Measurements from ENCODE around the gene SIPA1L3. TPM values are rescaled to one million over a fixed set of nuclear protein-coding genes. Genes with fewer than 3 reads are reported as not detected.

SIPA1L3 gene
- total and polyA plus RNA-seq, 10 of the 15 experiments (the other 5 are each of a cell fraction or from before 2014, with no cell fraction given) = 0.24 to 66.2 (median 19.1) TPM

DNA sequence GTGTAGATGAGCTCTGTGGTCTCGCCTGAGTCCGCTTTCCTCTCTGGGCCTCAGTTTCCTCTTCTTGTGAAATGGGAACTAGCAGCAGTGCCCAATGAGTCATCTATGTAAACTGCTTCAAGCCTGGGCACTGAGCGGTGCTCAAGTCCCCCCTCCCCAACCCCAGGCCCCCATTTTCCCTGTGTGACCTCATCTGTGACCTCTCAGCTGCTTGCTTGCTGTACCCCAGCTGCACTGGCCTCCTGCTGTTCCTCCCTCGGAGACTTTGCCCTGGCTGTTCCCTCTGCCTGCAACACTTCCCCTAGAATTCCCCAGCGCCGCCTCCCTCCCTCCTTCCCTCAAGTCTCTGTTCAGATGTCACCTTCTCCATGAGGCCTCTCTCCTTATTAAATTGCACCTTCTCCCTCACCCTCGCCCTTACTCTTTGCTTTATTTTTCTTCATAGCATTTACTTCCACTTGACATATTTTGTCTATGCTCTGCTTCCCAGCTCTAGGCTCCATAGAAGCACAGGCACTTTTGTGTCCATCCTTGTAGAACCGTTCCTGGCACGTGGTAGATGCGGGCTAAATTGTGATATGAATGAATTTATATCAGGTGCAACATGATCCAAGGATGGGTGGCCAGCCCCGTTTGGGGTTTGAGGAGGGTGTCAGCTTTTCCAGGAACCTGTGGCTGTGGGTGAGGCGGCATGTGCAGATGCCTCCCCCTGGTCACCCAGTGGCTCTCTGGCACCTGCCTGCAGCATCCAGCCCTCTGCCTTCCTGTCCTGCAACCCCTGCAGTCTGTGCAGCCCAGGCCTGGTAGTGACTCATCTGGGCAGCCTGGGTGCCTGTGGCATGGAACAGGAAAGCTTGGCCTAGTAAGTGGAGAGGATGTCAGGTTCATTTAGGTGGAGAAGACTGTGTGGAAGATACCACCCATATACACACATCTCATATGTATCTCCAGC lies 26.3 kb downstream of the SIPA1L3 start:
- CTCF ChIA-PET = interaction anchor here (0.9 to 2.9 kb wide), 17 partner anchors 10 to 161 kb away, joined by 3 to 33 read pairs (median 6); partner anchors contain the start of genes SIPA1L3 and WDR87
- intact Hi-C loops (cut with micrococcal nuclease; ENCODE audit: unreplicated experiment) = no loop called here
- H3K4me2 ChIP-seq (ENCODE audit: control insufficient read depth, insufficient read depth) = peak overlapping the region; percentile 98

GRCh38 chr19:37933937-37934358 lies 26.9 kb downstream of the SIPA1L3 start:
- Histone ChIP-seq H2AFZ (ENCODE audit: control insufficient read depth, low read depth, low read length) (no peak overlapping the region), H3K36me3 (ENCODE audit: control insufficient read depth in 2 of 2, insufficient read depth in 2 of 2, low read length in 1 of 2) (peaks cover 2 to 17% of the 10 kb centered on the region in 2 experiments; a peak in 3 of 4 replicates), H3K4me3 (no peak overlapping the region), H3K9me3 (replicated peaks; ENCODE audit: control insufficient read depth, insufficient read depth, low read length) (peaks cover 31% of the 10 kb centered on the region), H4K20me1 (ENCODE audit: control insufficient read depth, insufficient read depth) (no peaks in the 10 kb centered on the region), H3K9ac (ENCODE audit: control insufficient read depth, insufficient read depth, low read length) (no peak overlapping the region), H3K27me3 (replicated peaks in 1 of 2; ENCODE audit: control insufficient read depth in 2 of 2, insufficient read depth in 2 of 2, low read length in 1 of 2) (no peaks in the 10 kb centered on the region), H3K4me2 (ENCODE audit: control insufficient read depth, insufficient read depth) (peak overlapping the region; percentile 98), H3K79me2 (ENCODE audit: control insufficient read depth, insufficient read depth, low read length) (peaks cover 86% of the 10 kb centered on the region), H3K27ac (ENCODE audit: control insufficient read depth, insufficient read depth) (no peak overlapping the region), H3K4me1 (ENCODE audit: control insufficient read depth, insufficient read depth, low read length) (peaks cover 29% of the 10 kb centered on the region)
- intact Hi-C loops (cut with micrococcal nuclease; ENCODE audit: unreplicated experiment) (no loop called here), in situ Hi-C loops (cut with MboI) (no loop called here)
- no peak for DNase-seq (ENCODE audit: low read depth, low spot score)
- CTCF ChIA-PET = interaction anchor here (1.0 to 1.7 kb wide), 5 partner anchors 13 to 53 kb away, joined by 3 to 6 read pairs (median 4); no protein-coding TSS in a partner anchor
- FAIRE-seq = no peak
- POLR2A ChIA-PET = interaction anchor here (0.5 to 3.5 kb wide), 5 partner anchors 10 to 45 kb away, joined by 4 to 23 read pairs (median 21); no protein-coding TSS in a partner anchor
- SMC1A ChIA-PET (ENCODE audit: uncharacterized antibody, unreplicated experiment) = interaction anchor here (0.5 to 4.2 kb wide), 9 partner anchors 15 to 113 kb away, joined by 3 to 46 read pairs (median 7); no protein-coding TSS in a partner anchor
- no peak for ATAC-seq
- RAD21 ChIA-PET (ENCODE audit: unreplicated experiment) = interaction anchor here (1.2 to 4.6 kb wide), 4 partner anchors 14 to 70 kb away, joined by 3 to 66 read pairs (median 24); partner anchors contain the start of genes SIPA1L3 and WDR87
- 96% methylated on average over 9 of the region's 9 CpGs for WGBS (ENCODE audit: insufficient coverage, insufficient replicate concordance, low lambda C conversion rate, missing lambda C conversion rate)
- BruUV-seq (replicated peaks) = TSS peak; percentile 6
- no peak for TF ChIP-seq CREB1 (IDR thresholded peaks at IDR 0.05; ENCODE audit: low read depth)
- no peak for TF ChIP-seq BACH1 (IDR thresholded peaks at IDR 0.05; ENCODE audit: borderline replicate concordance)
- TF ChIP-seq, protein P1, sequence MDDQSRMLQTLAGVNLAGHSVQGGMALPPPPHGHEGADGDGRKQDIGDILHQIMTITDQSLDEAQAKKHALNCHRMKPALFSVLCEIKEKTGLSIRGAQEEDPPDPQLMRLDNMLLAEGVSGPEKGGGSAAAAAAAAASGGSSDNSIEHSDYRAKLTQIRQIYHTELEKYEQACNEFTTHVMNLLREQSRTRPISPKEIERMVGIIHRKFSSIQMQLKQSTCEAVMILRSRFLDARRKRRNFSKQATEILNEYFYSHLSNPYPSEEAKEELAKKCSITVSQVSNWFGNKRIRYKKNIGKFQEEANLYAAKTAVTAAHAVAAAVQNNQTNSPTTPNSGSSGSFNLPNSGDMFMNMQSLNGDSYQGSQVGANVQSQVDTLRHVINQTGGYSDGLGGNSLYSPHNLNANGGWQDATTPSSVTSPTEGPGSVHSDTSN (IDR thresholded peaks at IDR 0.05; ENCODE audit: insufficient replicate concordance, low read depth, low read length) = no peak
- TF ChIP-seq BMI1 (IDR thresholded peaks at IDR 0.05; ENCODE audit: borderline replicate concordance) = no peak
- TF ChIP-seq SMARCA5 (IDR thresholded peaks at IDR 0.05) = no peak
- no peak for TF ChIP-seq CHD2 (IDR thresholded peaks at IDR 0.05; ENCODE audit: borderline replicate concordance, low read depth, low read length)
- TF ChIP-seq, protein P2, sequence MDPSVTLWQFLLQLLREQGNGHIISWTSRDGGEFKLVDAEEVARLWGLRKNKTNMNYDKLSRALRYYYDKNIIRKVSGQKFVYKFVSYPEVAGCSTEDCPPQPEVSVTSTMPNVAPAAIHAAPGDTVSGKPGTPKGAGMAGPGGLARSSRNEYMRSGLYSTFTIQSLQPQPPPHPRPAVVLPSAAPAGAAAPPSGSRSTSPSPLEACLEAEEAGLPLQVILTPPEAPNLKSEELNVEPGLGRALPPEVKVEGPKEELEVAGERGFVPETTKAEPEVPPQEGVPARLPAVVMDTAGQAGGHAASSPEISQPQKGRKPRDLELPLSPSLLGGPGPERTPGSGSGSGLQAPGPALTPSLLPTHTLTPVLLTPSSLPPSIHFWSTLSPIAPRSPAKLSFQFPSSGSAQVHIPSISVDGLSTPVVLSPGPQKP (IDR thresholded peaks at IDR 0.05; ENCODE audit: low read depth, low read length) = no peak
- TF ChIP-seq RAD51 (IDR thresholded peaks at IDR 0.05) = no peak
- no peak for TF ChIP-seq NFYB (IDR thresholded peaks at IDR 0.05; ENCODE audit: insufficient read depth, low read depth, low read length)

More for the DNA sequence above, 26.3 kb downstream of the SIPA1L3 start:
- Histone ChIP-seq H2AFZ (ENCODE audit: control insufficient read depth, low read depth, low read length) (no peak overlapping the region), H3K79me2 (ENCODE audit: control insufficient read depth, insufficient read depth, low read length) (peaks cover 86% of the 10 kb centered on the region), H3K9ac (ENCODE audit: control insufficient read depth, insufficient read depth, low read length) (peak overlapping the region; percentile 76; the same call in 1 of the 2 replicates), H3K4me1 (ENCODE audit: control insufficient read depth, insufficient read depth, low read length) (peaks cover 34% of the 10 kb centered on the region), H3K27ac (ENCODE audit: control insufficient read depth, insufficient read depth) (peak overlapping the region; percentile 87), H3K9me3 (replicated peaks; ENCODE audit: control insufficient read depth, insufficient read depth, low read length) (peaks cover 31% of the 10 kb centered on the region), H4K20me1 (ENCODE audit: control insufficient read depth, insufficient read depth) (no peaks in the 10 kb centered on the region), H3K27me3 (replicated peaks in 1 of 2; ENCODE audit: control insufficient read depth in 2 of 2, insufficient read depth in 2 of 2, low read length in 1 of 2) (no peaks in the 10 kb centered on the region), H3K36me3 (ENCODE audit: control insufficient read depth in 2 of 2, insufficient read depth in 2 of 2, low read length in 1 of 2) (peaks cover 2 to 16% of the 10 kb centered on the region in 2 experiments; a peak in 3 of 4 replicates), H3K4me3 (peak overlapping the region; percentile 69)
- peak in 1 of 2 experiments; percentile 5; a peak in 1 of 4 replicates for TF ChIP-seq BHLHE40 (IDR thresholded peaks at IDR 0.05; ENCODE audit: borderline replicate concordance in 1 of 2, low read depth in 2 of 2, low read length in 1 of 2)
- 0 out of 2 replicates have a peak, but pooled peaks have one; percentile 45 for TF ChIP-seq TCF12 (IDR thresholded peaks at IDR 0.05; ENCODE audit: low read depth, low read length)
- TF ChIP-seq IRF4 (IDR thresholded peaks at IDR 0.05; ENCODE audit: low read depth, low read length) = no peak
- TF ChIP-seq NR2F1 (conservative IDR thresholded peaks at IDR 0.05) = peak; percentile 40; the same call in 1 of the 2 replicates
- no peak for FAIRE-seq
- no peak for DNase-seq (ENCODE audit: low read depth, low spot score)
- peak; percentile 30 for ATAC-seq
- WGBS (ENCODE audit: insufficient coverage, insufficient replicate concordance, low lambda C conversion rate, missing lambda C conversion rate) = 98% methylated on average over 12 of the region's 12 CpGs
- in situ Hi-C loops (cut with MboI) = no loop called here
- SMC1A ChIA-PET (ENCODE audit: uncharacterized antibody, unreplicated experiment) = interaction anchor here (0.7 to 4.2 kb wide), 17 partner anchors 10 to 114 kb away, joined by 3 to 46 read pairs (median 14); no protein-coding TSS in a partner anchor
- RAD21 ChIA-PET (ENCODE audit: unreplicated experiment) = interaction anchor here (0.6 to 4.6 kb wide), 19 partner anchors 8 to 127 kb away, joined by 3 to 66 read pairs (median 9); partner anchors contain the start of genes SIPA1L3 and WDR87
- BruUV-seq (replicated peaks) = no TSS peak
- POLR2A ChIA-PET = interaction anchor here (0.5 to 3.5 kb wide), 13 partner anchors 11 to 100 kb away, joined by 4 to 25 read pairs (median 11); partner anchors contain the start of genes SIPA1L3 and WDR87

Measured in GM12878 (cell line).